Neural progenitor cell (in vitro differentiated cells): ENCODE results near the gene CCDC178. TPM values are rescaled to one million over a fixed set of nuclear protein-coding genes. Genes with fewer than 3 reads are reported as not detected.
A peak's percentile ranks its signal among the peaks of the same experiment; 100 is the strongest.

Experiments
- DNase-seq: peaks from one replicate; pipeline ENCODE4 v3.0.0-alpha.2; 2016; ENCODE audit warnings: low spot score
- H2AFZ ChIP-seq: fragments of 200-600 bp; sonication (generic); replicated peaks from 2 replicates; pipeline ENCODE4 v1.6.1; 2016; ENCODE audit warnings: antibody characterized with exemption
- H3F3A ChIP-seq: fragments of 200-600 bp; sonication (generic); 2 replicates; pipeline ENCODE4 v1.6.1; 2016; ENCODE audit warnings: antibody characterized with exemption, low read depth
- H3K27ac ChIP-seq: fragments of 200-600 bp; sonication (generic); 2 replicates; pipeline ENCODE4 v1.5.1; 2016; ENCODE audit warnings: mild to moderate bottlenecking
- H3K27me3 ChIP-seq: fragments of 200-600 bp; sonication (generic); 2 replicates; pipeline ENCODE4 v1.6.1; 2016; ENCODE audit warnings: mild to moderate bottlenecking, moderate library complexity
- H3K36me3 ChIP-seq: fragments of 200-600 bp; sonication (generic); 2 replicates; pipeline ENCODE4 v1.5.1; 2016
- H3K4me1 ChIP-seq: fragments of 200-600 bp; sonication (generic); 2 replicates; pipeline ENCODE4 v1.6.1; 2016; ENCODE audit warnings: mixed run types
- H3K4me2 ChIP-seq: fragments of 200-600 bp; sonication (generic); 2 replicates; pipeline ENCODE4 v1.6.1; 2016
- H3K4me3 ChIP-seq: fragments of 200-600 bp; sonication (generic); 2 replicates; pipeline ENCODE4 v1.5.1; 2016
- H3K79me2 ChIP-seq: fragments of 200-600 bp; sonication (generic); 2 replicates; pipeline ENCODE4 v1.6.1; 2016; ENCODE audit warnings: low read depth
- H3K9ac ChIP-seq: fragments of 200-600 bp; sonication (generic); 2 replicates; pipeline ENCODE4 v1.6.1; 2016
- H3K9me3 ChIP-seq: fragments of 200-600 bp; sonication (generic); 2 replicates; pipeline ENCODE4 v1.5.1; 2016; ENCODE audit warnings: low read depth
- H4K20me1 ChIP-seq: fragments of 200-600 bp; sonication (generic); 2 replicates; pipeline ENCODE4 v1.6.1; 2016; ENCODE audit warnings: low read depth
- H3K27ac Mint-ChIP-seq: 3 replicates; pipeline ENCODE4 v1.8.0; 2021; ENCODE audit warnings: mixed read lengths
- H3K27me3 Mint-ChIP-seq: 2 replicates; pipeline ENCODE4 v1.8.0; 2022; ENCODE audit warnings: low read depth, mild to moderate bottlenecking, inconsistent platforms, moderate library complexity, mixed read lengths; ENCODE audit not compliant: insufficient read depth
- H3K36me3 Mint-ChIP-seq: 3 replicates; pipeline ENCODE4 v1.8.0; 2021; ENCODE audit warnings: mixed read lengths
- H3K4me1 Mint-ChIP-seq: 3 replicates; pipeline ENCODE4 v1.8.0; 2021; ENCODE audit warnings: mixed read lengths
- H3K4me3 Mint-ChIP-seq: 3 replicates; pipeline ENCODE4 v1.8.0; 2021; ENCODE audit warnings: mild to moderate bottlenecking, moderate library complexity, mixed read lengths
- H3K9me3 Mint-ChIP-seq: 3 replicates; pipeline ENCODE4 v1.8.0; 2020; ENCODE audit warnings: mixed read lengths
- CTCF ChIP-seq: fragments of 200-600 bp; sonication (generic); IDR thresholded peaks from 2 replicates; pipeline ENCODE4 v1.5.1; 2017; ENCODE audit warnings: antibody characterized with exemption, mild to moderate bottlenecking
- EZH2 ChIP-seq: fragments of 200-600 bp; sonication (generic); IDR thresholded peaks from 2 replicates; pipeline ENCODE4 v1.6.1; 2017; ENCODE audit warnings: antibody characterized with exemption, mild to moderate bottlenecking, moderate library complexity
- EZH2phosphoT487 ChIP-seq: fragments of 200-600 bp; sonication (generic); IDR thresholded peaks from 2 replicates; pipeline ENCODE4 v1.6.1; 2017; ENCODE audit warnings: antibody characterized with exemption
- total RNA-seq: library from RNA; depleted of rRNA; stranded (reverse); fragments of >200 nt; gene quantifications from 2 replicates; pipeline ENCODE4 v1.2.3, GENCODE V29; 2015; ENCODE audit warnings: low replicate concordance

Gene CCDC178
- total RNA-seq, 1 donor from 2014 or later = 0.51 TPM

GRCh38 chr18:33239298-33239697 lies 201.2 kb downstream of the CCDC178 start:
- Histone ChIP-seq H3K9me3 (no peaks in the 10 kb centered on the region), H2AFZ (no peak overlapping the region)
- peaks cover 5% of the 10 kb centered on the region for H3K9me3 Mint-ChIP-seq

GRCh38 chr18:33232318-33232626 lies 208.2 kb downstream of the CCDC178 start:
- H3K4me1 ChIP-seq = no peaks in the 10 kb centered on the region
- H3K27ac Mint-ChIP-seq = no peak overlapping the region
- no peak for DNase-seq
- H3F3A ChIP-seq = no peaks in the 10 kb centered on the region
- H3K4me2 ChIP-seq = no peak overlapping the region
- H3K36me3 ChIP-seq = no peaks in the 10 kb centered on the region
- H3K9ac ChIP-seq = no peak overlapping the region
- no peaks in the 10 kb centered on the region for H3K9me3 ChIP-seq
- no peaks in the 10 kb centered on the region for H4K20me1 ChIP-seq
- no peaks in the 10 kb centered on the region for H3K79me2 ChIP-seq
- peak overlapping the region; percentile 85 for H2AFZ ChIP-seq
- no peak overlapping the region for H3K4me3 ChIP-seq
- H3K27ac ChIP-seq = no peak overlapping the region
- H3K4me1 Mint-ChIP-seq = peaks cover 10% of the 10 kb centered on the region
- no peaks in the 10 kb centered on the region for H3K9me3 Mint-ChIP-seq
- no peak overlapping the region for H3K4me3 Mint-ChIP-seq
- H3K36me3 Mint-ChIP-seq = no peaks in the 10 kb centered on the region
- TF ChIP-seq CTCF (no peak), EZH2 (no peak), EZH2phosphoT487 (no peak)
- H3K27me3 ChIP-seq = no peaks in the 10 kb centered on the region
- peaks cover 2% of the 10 kb centered on the region for H3K27me3 Mint-ChIP-seq

More at GRCh38 chr18:33239298-33239697, 201.2 kb downstream of the CCDC178 start:
- H3K4me2 ChIP-seq = no peak overlapping the region
- H3K9ac ChIP-seq = no peak overlapping the region
- no peak for DNase-seq
- no peaks in the 10 kb centered on the region for H3K36me3 ChIP-seq
- no peak overlapping the region for H3K27ac ChIP-seq
- Mint-ChIP-seq H3K27me3 (no peaks in the 10 kb centered on the region), H3K4me1 (no peaks in the 10 kb centered on the region), H3K36me3 (no peaks in the 10 kb centered on the region), H3K27ac (no peak overlapping the region), H3K4me3 (no peak overlapping the region)
- H3F3A ChIP-seq = no peaks in the 10 kb centered on the region
- no peaks in the 10 kb centered on the region for H3K4me1 ChIP-seq
- no peaks in the 10 kb centered on the region for H4K20me1 ChIP-seq
- H3K4me3 ChIP-seq = no peak overlapping the region
- no peaks in the 10 kb centered on the region for H3K79me2 ChIP-seq
- no peak for TF ChIP-seq CTCF
- TF ChIP-seq EZH2phosphoT487 = no peak
- TF ChIP-seq EZH2 = no peak
- H3K27me3 ChIP-seq = no peaks in the 10 kb centered on the region

- H3K9me3 Mint-ChIP-seq = no peaks in the 10 kb centered on the region
- Histone ChIP-seq H3K4me2 (no peak overlapping the region), H3F3A (no peaks in the 10 kb centered on the region), H2AFZ (peak overlapping the region; percentile 85), H3K4me1 (no peaks in the 10 kb centered on the region), H3K27ac (no peak overlapping the region), H3K79me2 (no peaks in the 10 kb centered on the region), H4K20me1 (no peaks in the 10 kb centered on the region), H3K36me3 (no peaks in the 10 kb centered on the region), H3K9me3 (no peaks in the 10 kb centered on the region), H3K27me3 (no peaks in the 10 kb centered on the region), H3K9ac (no peak overlapping the region), H3K4me3 (no peak overlapping the region)
- DNase-seq = peak; percentile 92
- no peaks in the 10 kb centered on the region for H3K36me3 Mint-ChIP-seq
- no peak overlapping the region for H3K4me3 Mint-ChIP-seq
- H3K4me1 Mint-ChIP-seq = peaks cover 10% of the 10 kb centered on the region
- TF ChIP-seq CTCF = peak; percentile 91
- no peak for TF ChIP-seq EZH2phosphoT487
- no peak for TF ChIP-seq EZH2
- peaks cover 2% of the 10 kb centered on the region for H3K27me3 Mint-ChIP-seq
- H3K27ac Mint-ChIP-seq = peak overlapping the region; percentile 17
Measured at GRCh38 chr18:33231474-33232317, 208.8 kb downstream of the CCDC178 start.
